ENCODE measurements around the gene AGA. TPM values are rescaled to one million over a fixed set of nuclear protein-coding genes. Genes with fewer than 3 reads are reported as not detected.

AGA gene
- total RNA-seq, 1 experiment from 2014 or later, result 18.3 TPM

- H3K27me3 Mint-ChIP-seq (ENCODE audit: insufficient read depth, unreplicated experiment), result no peaks in the 10 kb centered on the region
- no peak for DNase-seq (ENCODE audit: unreplicated experiment)
- no peak overlapping the region for H3K4me3 Mint-ChIP-seq (ENCODE audit: unreplicated experiment)
- no peaks in the 10 kb centered on the region for H3K9me3 Mint-ChIP-seq (ENCODE audit: unreplicated experiment)
- TF ChIP-seq CTCF (IDR thresholded peaks at IDR 0.05; ENCODE audit: unreplicated experiment), result no peak
- intact Hi-C loops (cut with micrococcal nuclease), result no loop called here
- peaks cover 8% of the 10 kb centered on the region for H3K36me3 Mint-ChIP-seq (ENCODE audit: insufficient read depth, unreplicated experiment)
- no TSS peak for BruUV-seq (replicated peaks)
- CTCF ChIA-PET, result no interaction called here
- POLR2A ChIA-PET, result no interaction called here
- no peaks in the 10 kb centered on the region for H3K4me1 Mint-ChIP-seq (ENCODE audit: insufficient read depth, unreplicated experiment)
- H3K27ac Mint-ChIP-seq (ENCODE audit: low read depth, unreplicated experiment), result no peak overlapping the region
These were observed 7.6 kb downstream of the AGA start for GRCh38 chr4:177434667-177435066.

- Mint-ChIP-seq H3K27ac (ENCODE audit: low read depth, unreplicated experiment) (no peak overlapping the region), H3K4me3 (ENCODE audit: unreplicated experiment) (no peak overlapping the region), H3K36me3 (ENCODE audit: insufficient read depth, unreplicated experiment) (no peaks in the 10 kb centered on the region), H3K4me1 (ENCODE audit: insufficient read depth, unreplicated experiment) (no peaks in the 10 kb centered on the region), H3K27me3 (ENCODE audit: insufficient read depth, unreplicated experiment) (no peaks in the 10 kb centered on the region), H3K9me3 (ENCODE audit: unreplicated experiment) (no peaks in the 10 kb centered on the region)
- BruUV-seq (replicated peaks), result no TSS peak
- POLR2A ChIA-PET, result no interaction called here
- intact Hi-C loops (cut with micrococcal nuclease), result no loop called here
- CTCF ChIA-PET, result no interaction called here
- no peak for TF ChIP-seq CTCF (IDR thresholded peaks at IDR 0.05; ENCODE audit: unreplicated experiment)
- DNase-seq (ENCODE audit: unreplicated experiment), result no peak
These were observed 15.0 kb downstream of the AGA start for GRCh38 chr4:177427192-177427591.

GRCh38 chr4:177419434-177419833 is 22.8 kb downstream of the AGA start:
- CTCF ChIA-PET, result no interaction called here
- Mint-ChIP-seq H3K27me3 (ENCODE audit: insufficient read depth, unreplicated experiment) (no peaks in the 10 kb centered on the region), H3K27ac (ENCODE audit: low read depth, unreplicated experiment) (no peak overlapping the region), H3K4me1 (ENCODE audit: insufficient read depth, unreplicated experiment) (no peaks in the 10 kb centered on the region), H3K9me3 (ENCODE audit: unreplicated experiment) (no peaks in the 10 kb centered on the region), H3K4me3 (ENCODE audit: unreplicated experiment) (no peak overlapping the region), H3K36me3 (ENCODE audit: insufficient read depth, unreplicated experiment) (no peaks in the 10 kb centered on the region)
- POLR2A ChIA-PET, result no interaction called here
- TF ChIP-seq CTCF (IDR thresholded peaks at IDR 0.05; ENCODE audit: unreplicated experiment), result no peak
- DNase-seq (ENCODE audit: unreplicated experiment), result no peak
- no TSS peak for BruUV-seq (replicated peaks)
- intact Hi-C loops (cut with micrococcal nuclease), result no loop called here

- no peak overlapping the region for H3K27ac Mint-ChIP-seq (ENCODE audit: low read depth, unreplicated experiment)
- POLR2A ChIA-PET, result no interaction called here
- CTCF ChIA-PET, result no interaction called here
These were observed 28.6 kb downstream of the AGA start for GRCh38 chr4:177413656-177414055.

More at GRCh38 chr4:177413656-177414055, 28.6 kb downstream of the AGA start:
- no peaks in the 10 kb centered on the region for H3K27me3 Mint-ChIP-seq (ENCODE audit: insufficient read depth, unreplicated experiment)
- H3K36me3 Mint-ChIP-seq (ENCODE audit: insufficient read depth, unreplicated experiment), result no peaks in the 10 kb centered on the region
- BruUV-seq (replicated peaks), result no TSS peak
- DNase-seq (ENCODE audit: unreplicated experiment), result no peak
- intact Hi-C loops (cut with micrococcal nuclease), result no loop called here
- no peak for TF ChIP-seq CTCF (IDR thresholded peaks at IDR 0.05; ENCODE audit: unreplicated experiment)
- no peak overlapping the region for H3K4me3 Mint-ChIP-seq (ENCODE audit: unreplicated experiment)
- no peaks in the 10 kb centered on the region for H3K4me1 Mint-ChIP-seq (ENCODE audit: insufficient read depth, unreplicated experiment)
- H3K9me3 Mint-ChIP-seq (ENCODE audit: unreplicated experiment), result no peaks in the 10 kb centered on the region
